Hypothalamus (tissue), 51 donors: Measurements from ENCODE around the gene ADAM12.
"Not testable (repeated sequence)": the region's sequence is repeated elsewhere in the genome, so short reads cannot be mapped to it uniquely, and the experiment has no call there.

Experiments
- DNase-seq, 51 donors: peaks; one replicate each; lab custom pipeline; 2025; lab: John Stamatoyannopoulos, UW

Gene ADAM12

GRCh38 chr10:126066456-126066855, 321.8 kb downstream of the ADAM12 start:
- DNase-seq = no peak

GRCh38 chr10:126065751-126066377, 322.4 kb downstream of the ADAM12 start:
- DNase-seq = no peak

- DNase-seq = no peak
Measured at GRCh38 chr10:126064512-126064911, 323.8 kb downstream of the ADAM12 start.

GRCh38 chr10:126063353-126063791, 324.9 kb downstream of the ADAM12 start:
- DNase-seq = no peak

- DNase-seq = peak in 47 of 51 donors; percentile 5 to 89 (median 62)
Measured at GRCh38 chr10:126062131-126063032, 325.9 kb downstream of the ADAM12 start.

GRCh38 chr10:126061526-126061925, 326.8 kb downstream of the ADAM12 start:
- no peak for DNase-seq

- no peak for DNase-seq
Measured at GRCh38 chr10:126060261-126060931, 327.9 kb downstream of the ADAM12 start.

GRCh38 chr10:126059076-126059826, 329.0 kb downstream of the ADAM12 start:
- DNase-seq = no peak

GRCh38 chr10:126058507-126058906, 329.8 kb downstream of the ADAM12 start:
- DNase-seq = no peak

- DNase-seq = no peak
Measured at GRCh38 chr10:126058104-126058503, 330.2 kb downstream of the ADAM12 start.

- DNase-seq = no peak
Measured at GRCh38 chr10:126057494-126057893, 330.8 kb downstream of the ADAM12 start.

- DNase-seq = peak in 1 of 51 donors; percentile 23
Measured at GRCh38 chr10:126054191-126054590, 334.1 kb downstream of the ADAM12 start.

- no peak for DNase-seq
Measured at GRCh38 chr10:126052171-126052570, 336.1 kb downstream of the ADAM12 start.

GRCh38 chr10:126049759-126050700, 338.2 kb downstream of the ADAM12 start:
- no peak for DNase-seq

GRCh38 chr10:126047749-126048148, 340.5 kb downstream of the ADAM12 start:
- DNase-seq = not testable (repeated sequence)

- no peak for DNase-seq
Measured at GRCh38 chr10:126046831-126047230, 341.4 kb downstream of the ADAM12 start.

GRCh38 chr10:126045861-126046260, 342.4 kb downstream of the ADAM12 start:
- no peak for DNase-seq

GRCh38 chr10:126043389-126043788, 344.9 kb downstream of the ADAM12 start:
- DNase-seq = no peak

- no peak for DNase-seq
Measured at GRCh38 chr10:126042906-126043305, 345.4 kb downstream of the ADAM12 start.
